GM13977 (cell line): ENCODE data around the gene ACTR3.

Experiments
- DNase-seq: peaks from one replicate; pipeline ENCODE4 v3.0.0; 2012; ENCODE audit warnings: low spot score
- in situ Hi-C: fragments of 300-500 bp; cut with MboI; formaldehyde crosslinking; loops from one replicate; pipeline ENCODE4 v1.12.0; 2022; ENCODE audit warnings: low sequenced_read_pairs, low pct_unique_long_range_greater_than_20kb, mixed read lengths, inconsistent platforms; ENCODE audit not compliant: unreplicated experiment
- TF ChIP-seq, protein P1 (sequence below): IDR thresholded peaks from 2 replicates; pipeline ENCODE4 v1.5.1; 2012; ENCODE audit warnings: mild to moderate bottlenecking, control low read depth; ENCODE audit not compliant: insufficient read depth; ENCODE audit errors: extremely low read depth, missing control alignments

The ACTR3 gene

DNA sequence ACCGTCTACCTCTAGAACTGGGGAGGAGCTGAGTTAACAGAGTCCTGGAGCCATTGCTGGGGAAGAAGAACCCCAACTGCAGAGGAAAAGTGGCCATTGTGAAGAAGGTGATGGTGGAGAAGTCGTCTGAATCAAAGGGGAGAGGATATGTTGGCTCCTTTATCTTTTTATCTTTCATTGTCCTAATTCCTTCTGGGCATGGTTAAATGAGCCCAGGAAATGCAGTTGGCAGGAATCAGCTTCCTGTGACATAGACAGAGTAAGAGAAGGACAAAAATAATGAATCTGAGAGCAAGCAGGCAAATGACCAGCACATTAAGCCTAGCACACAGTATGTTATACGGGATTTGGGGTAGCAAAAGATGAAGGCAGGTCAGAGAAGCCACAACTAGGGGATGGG, 16.0 kb upstream of the ACTR3 start:
- TF ChIP-seq, protein P1, sequence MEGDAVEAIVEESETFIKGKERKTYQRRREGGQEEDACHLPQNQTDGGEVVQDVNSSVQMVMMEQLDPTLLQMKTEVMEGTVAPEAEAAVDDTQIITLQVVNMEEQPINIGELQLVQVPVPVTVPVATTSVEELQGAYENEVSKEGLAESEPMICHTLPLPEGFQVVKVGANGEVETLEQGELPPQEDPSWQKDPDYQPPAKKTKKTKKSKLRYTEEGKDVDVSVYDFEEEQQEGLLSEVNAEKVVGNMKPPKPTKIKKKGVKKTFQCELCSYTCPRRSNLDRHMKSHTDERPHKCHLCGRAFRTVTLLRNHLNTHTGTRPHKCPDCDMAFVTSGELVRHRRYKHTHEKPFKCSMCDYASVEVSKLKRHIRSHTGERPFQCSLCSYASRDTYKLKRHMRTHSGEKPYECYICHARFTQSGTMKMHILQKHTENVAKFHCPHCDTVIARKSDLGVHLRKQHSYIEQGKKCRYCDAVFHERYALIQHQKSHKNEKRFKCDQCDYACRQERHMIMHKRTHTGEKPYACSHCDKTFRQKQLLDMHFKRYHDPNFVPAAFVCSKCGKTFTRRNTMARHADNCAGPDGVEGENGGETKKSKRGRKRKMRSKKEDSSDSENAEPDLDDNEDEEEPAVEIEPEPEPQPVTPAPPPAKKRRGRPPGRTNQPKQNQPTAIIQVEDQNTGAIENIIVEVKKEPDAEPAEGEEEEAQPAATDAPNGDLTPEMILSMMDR = no peak
- in situ Hi-C loops = no loop called here
- DNase-seq = no peak

DNA sequence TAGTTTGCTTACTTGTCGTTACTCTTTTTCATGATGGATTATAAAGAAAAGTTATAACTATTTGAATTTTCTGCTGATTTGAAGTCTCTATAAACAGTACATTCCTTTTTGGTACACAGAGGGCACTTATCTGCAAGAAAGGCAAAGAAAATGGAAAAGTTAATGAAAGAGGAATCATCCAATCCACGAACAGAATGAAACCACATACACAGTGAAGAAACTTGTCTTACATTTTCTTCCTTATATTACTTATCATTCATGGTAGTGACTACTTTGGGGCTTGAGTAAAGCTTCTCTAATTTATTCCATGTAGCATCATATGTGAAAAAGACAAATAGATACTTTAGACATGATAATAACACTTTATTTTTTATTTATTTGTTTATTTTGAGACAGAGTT, 14.8 kb upstream of the ACTR3 start:
- DNase-seq = no peak
- TF ChIP-seq, protein P1 = no peak
- in situ Hi-C loops = no loop called here

DNA sequence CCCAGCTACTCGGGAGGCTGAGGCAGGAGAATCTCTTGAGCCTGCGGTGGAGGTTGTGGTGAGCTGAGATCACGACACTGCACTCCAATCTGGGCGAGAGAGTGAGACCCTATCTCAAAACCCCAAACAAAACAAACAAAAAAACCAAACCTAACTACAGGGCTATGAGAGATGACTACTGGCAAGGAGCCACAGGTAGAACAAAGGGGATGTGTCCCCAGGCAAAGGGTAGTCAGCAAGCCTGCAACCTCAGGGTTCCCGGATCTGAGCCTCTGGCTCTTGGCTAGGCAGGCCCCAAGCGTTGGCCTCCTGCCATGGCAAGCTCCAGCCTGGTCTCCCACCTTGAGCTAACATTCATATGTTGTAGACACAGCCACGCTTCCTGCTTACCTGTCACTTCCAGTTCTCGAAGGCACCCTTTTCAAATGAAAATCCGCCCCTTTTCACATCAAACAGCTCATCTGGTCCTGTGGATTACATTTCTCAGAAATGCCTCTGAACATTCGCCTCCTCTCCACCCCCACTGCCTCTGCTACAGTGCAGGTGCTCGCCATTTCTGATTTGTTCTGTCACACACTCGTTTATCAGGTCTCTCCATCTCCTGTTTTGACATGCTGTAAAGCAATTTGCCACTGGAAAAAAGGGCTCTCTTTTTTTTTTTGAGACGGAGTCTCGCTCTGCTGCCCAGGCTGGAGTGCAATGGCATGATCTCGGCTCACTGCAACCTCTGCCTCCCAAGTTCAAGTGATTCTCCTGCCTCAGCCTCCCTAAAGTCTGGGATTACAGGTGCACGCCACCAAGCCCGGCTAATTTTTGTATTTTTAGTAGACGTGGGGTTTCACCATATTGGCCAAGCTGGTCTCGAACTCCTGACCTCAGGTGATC, 13.1 kb upstream of the ACTR3 start:
- DNase-seq = no peak
- in situ Hi-C loops = no loop called here
- TF ChIP-seq, protein P1 = no peak

DNA sequence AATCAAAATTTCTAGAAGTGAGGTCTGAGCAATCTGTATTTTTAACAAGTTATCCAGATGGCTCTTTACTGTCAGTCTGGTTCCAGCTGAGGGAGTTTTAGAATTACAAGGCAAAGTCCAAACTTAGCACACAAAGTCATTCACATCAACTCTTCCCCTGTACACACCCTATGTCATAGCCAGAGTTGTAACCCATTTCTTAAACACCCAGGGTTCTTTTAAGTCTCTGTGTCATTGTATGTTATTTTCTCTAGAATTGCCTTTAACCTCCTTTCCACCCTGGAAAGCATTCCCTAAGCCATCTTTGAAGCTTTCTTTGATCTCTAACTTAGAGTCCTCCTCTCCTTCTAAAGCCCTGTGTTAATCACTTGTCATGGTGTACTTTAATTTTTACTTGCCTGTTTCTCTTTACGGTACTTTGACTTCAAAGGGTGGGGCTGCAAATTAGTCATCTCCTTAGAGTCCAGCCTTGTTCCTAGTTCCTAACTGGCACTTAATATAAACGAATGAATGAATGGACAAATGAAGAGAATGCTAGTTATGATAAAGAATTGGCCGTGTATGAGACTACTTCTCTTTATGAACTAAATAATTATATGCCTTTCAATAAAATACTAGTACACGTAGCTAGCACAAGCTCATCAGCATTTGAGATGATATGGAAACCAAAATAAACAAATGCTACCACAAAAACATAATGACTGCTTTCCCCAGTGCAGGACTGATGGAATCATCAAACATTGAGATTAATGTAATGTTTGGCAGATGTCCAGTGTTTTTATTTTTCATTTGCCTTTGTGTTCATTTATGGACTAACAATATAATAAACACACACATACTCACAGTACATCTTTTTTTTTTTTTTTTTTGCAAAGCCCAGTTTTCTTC, 11.9 kb upstream of the ACTR3 start:
- TF ChIP-seq, protein P1 = no peak
- in situ Hi-C loops = no loop called here
- no peak for DNase-seq

DNA sequence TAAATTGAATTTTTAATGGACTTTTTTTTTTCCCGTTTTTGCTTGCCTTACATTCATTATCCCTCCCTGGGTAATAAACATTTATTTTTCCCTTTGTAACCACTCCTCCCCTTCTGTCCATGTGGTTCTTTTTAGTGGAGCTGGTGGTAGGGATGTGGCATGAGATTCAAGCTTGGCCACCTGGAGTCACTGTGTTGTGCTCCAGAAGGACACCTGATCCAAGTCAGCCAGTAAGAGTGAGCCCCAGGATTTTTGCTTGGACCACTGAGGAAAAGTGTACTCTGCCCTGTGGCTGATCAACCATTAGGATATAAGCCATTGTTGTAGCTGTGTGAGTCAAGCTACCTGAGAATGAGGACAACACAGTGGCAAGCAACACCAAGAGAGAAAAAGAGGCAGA, 11.1 kb upstream of the ACTR3 start:
- no peak for DNase-seq
- TF ChIP-seq, protein P1 = no peak
- in situ Hi-C loops = no loop called here

DNA sequence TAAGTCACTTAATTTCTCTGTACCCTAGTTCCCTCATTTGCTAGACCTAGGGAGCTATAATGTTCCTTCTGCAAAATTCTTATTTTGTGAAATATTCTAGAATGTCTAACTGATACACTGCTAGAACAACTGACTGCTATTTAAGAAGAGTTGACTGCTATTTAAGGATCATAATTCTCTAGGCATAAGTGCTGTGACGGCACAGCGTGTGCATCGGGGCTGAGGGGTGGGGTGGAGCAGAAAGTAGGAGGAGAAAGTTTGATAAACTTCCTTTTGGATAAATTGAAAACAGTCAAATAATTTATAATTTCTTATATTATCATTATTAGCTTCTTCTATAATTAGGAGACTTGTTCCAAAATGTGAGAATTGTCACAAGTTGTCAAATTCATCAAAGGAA, 10.4 kb upstream of the ACTR3 start:
- in situ Hi-C loops = no loop called here

More for the DNA sequence above, 10.4 kb upstream of the ACTR3 start:
- TF ChIP-seq, protein P1 = no peak
- no peak for DNase-seq
